HG02571 (cell line): Measurements from ENCODE around the gene ZNF672.
"Not testable (repeated sequence)": the region's sequence is repeated elsewhere in the genome, so short reads cannot be mapped to it uniquely, and the experiment has no call there.

Experiments used
- ATAC-seq: cut with Tn5 transposase; IDR thresholded peaks from one replicate; pipeline ENCODE4 v1.9.1; 2021; ENCODE audit warnings: mild to moderate bottlenecking, moderate library complexity; ENCODE audit not compliant: unreplicated experiment

Gene ZNF672

DNA sequence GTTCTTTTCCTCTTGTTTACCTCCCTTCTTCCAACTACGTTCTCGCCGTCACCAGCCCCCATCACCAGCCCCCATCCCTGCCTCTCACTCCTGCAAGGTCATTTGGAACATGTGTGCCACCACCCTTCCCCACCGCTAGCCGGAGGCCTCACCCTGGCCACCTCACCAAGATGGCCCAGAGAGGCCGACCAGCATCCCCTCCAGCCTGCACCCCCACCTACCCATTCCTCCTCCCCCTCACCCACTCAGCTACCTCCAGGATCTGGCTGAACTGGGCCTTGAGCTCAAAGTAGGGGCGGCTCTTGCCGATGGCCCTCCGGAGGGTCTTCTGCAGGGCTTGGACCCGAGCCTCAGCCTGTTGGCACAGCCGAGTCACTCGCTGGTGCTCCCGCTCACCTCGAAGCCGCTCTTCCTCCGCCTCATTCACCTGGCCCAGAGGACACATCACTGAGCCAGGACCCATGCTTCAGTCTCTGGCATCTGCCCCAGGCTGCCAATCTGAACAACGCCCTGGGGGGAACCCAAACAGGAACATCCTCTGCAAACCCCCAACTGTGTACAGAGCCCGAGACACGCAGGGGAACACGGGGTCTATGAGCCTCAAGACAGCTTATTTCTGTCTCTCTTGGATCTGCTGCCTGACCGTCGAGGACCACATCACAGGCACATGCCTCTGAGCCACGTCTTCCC is 25.1 kb upstream of the ZNF672 start:
- no peak for ATAC-seq

DNA sequence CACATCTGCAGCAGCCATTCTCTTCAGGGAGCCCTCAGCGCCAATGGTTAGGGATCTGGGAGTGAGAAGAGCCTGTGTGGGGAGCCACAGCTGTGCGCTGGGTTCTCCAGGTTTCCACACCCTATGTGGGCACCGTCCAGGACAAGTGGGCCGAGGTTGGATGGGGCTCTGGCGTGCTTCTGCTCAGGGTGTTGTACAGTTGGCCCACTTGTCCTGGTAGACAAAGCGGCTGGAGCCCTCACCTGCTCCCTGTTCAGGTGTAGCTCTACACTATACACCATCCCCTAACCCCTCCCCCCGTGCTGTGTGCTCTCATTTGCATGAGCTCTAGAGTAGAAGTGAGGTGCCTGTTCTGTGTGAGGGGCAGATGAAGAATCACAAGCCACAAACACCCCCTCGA is 24.5 kb upstream of the ZNF672 start:
- no peak for ATAC-seq

GRCh38 chr1:248814351-248814750 is 23.7 kb upstream of the ZNF672 start:
- ATAC-seq = no peak

DNA sequence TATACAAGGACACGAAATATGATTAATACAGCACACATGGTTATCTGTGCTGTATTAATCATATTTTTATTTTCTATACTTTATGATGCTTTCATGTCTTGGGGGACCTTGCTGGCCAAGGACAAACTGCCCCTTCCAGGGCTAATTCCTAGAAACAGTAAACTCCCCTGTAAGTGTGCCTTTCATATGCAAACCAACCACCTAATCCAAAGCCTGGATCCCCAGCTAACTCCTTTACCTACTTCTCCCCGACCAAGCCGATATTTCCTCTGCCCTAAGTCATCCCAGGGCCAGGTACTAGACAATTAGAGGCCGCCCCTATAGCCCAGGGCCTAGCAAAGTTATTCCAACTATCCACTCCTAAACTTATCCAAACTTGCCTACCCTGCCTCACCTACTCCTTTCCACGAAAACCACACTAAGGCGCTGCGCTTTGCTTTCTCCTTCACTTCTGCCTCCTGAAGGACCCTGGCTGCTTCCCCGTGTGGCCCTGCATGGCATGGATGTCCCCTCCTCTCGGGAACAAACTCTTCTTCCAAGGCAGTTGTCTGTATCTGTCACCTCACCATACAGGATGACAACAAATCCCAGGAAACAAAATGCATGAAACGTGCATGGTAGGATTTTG is 22.5 kb upstream of the ZNF672 start:
- ATAC-seq = no peak

DNA sequence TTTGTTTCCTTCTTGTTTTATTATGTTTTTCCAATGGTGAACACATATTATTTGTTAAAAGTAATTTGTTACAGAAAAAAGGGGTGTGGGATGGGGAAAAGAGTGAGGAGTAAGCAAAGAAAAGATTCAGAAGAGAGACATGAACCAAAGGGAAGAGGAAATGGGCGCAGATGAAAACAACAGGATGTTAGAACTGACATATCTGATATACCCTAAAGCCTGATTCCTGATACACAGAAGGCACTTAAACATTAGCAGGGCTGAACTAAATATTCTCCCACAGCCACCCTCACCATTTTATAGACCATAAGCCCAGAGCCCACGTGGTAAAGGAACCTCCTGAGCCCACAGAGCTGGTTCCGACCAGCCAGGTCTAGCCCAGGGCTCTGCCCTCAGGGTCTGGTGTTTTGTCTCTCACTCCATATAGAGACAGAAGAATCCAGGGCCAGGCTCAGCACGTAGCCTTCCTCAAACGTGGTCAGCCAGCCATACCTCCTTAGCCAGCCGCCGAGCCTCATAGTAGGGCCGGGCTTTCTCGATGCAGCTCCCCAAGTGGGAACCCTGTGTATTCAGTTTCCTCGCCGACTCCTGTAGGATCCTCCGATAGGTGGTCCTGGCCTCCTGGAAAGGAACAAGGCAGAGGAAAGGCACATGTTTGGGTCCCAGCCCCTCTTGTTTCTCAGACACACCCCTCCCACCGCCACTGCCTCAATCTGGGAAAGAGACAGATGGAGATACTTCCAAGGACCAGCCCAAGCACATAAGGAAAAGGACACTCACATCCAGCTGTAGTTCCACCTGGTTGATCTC is 21.8 kb upstream of the ZNF672 start:
- no peak for ATAC-seq

- no peak for ATAC-seq
Measured at GRCh38 chr1:248817065-248817464, 21.0 kb upstream of the ZNF672 start.

GRCh38 chr1:248818505-248819374 is 19.3 kb upstream of the ZNF672 start:
- ATAC-seq = no peak

DNA sequence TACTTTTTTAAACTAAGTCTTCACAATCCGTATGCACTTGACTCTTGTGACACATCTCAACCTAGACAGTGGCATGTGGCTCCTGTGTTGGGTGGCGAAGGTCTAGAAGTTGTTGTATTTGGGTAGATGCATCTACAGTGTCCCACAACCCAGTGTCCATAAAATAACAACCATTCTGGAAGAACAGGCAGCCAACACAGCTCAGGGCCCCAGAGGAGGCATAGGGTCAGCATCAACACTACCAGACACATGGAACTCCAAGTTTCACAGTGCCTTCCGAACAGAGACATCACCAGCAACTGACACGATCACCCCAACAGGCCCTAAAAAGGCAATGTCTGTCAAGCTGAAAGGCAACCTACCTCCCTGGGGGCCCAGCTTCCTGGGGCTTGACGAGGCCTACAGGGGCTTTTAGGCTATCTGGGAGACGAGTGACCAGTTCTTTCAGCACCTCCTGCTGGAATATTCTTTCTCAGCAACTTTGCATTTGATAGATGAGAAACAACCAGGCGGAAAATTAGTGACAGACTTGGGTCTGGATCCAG is 17.9 kb upstream of the ZNF672 start:
- no peak for ATAC-seq

GRCh38 chr1:248821101-248821500 is 16.9 kb upstream of the ZNF672 start:
- no peak for ATAC-seq

DNA sequence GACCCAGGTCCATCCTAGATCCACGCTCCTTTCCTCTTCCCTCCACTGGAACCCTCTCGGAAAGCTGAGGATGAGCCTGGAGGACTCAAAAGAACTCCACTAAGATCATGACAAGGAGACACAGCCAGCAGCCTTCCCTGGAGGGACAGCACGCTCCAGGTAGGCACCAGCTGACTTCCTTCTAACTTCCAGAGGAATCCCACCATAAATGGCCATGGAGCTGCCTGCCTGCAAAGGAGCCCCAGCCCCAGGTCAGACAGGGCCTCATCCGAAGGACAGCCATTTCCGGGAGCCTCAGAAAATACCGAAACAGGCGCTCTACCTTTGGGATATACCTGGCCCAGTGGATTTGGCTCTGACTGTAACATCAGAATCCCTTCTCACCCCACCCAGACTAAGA is 16.4 kb upstream of the ZNF672 start:
- no peak for ATAC-seq

DNA sequence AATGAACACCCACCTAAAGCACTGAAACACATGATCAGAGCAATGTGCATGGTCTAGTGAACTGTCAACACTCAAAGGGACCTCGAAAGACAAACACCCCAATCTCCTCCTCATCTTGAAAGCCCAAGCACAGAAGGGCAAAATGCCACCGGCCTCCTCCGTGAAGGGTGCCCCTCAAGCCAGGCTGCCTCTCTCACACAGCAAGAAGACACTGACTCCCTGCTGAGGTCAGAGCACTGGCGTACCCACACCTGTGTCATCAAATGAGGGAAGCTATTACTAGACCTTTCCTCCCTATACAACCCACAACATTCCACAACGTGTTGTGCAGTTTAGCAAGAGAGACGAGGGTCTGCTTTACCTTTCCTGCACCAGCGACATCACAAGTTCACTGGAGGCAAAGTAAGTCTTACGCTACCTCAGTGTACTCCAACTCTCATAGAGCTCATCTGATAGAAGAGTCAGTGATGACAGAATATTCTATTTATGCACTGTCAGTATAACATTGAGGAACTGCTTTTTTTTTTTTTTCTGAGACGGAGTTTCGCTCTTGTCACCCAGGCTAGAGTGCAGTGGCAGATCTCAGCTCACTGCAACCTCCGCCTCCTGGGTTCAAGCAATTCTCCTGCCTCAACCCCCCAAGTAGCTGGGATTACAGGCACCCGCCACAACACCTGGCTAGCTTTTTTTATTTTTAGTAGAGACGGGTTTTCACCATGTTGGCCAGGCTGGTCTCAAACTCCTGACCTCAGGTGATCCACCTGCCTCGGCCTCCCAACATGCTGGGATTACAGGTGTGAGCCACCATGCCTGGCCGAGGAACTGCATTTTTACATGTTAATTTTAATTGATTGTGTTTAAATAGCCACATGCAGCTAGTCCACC is 15.6 kb upstream of the ZNF672 start:
- ATAC-seq = no peak

DNA sequence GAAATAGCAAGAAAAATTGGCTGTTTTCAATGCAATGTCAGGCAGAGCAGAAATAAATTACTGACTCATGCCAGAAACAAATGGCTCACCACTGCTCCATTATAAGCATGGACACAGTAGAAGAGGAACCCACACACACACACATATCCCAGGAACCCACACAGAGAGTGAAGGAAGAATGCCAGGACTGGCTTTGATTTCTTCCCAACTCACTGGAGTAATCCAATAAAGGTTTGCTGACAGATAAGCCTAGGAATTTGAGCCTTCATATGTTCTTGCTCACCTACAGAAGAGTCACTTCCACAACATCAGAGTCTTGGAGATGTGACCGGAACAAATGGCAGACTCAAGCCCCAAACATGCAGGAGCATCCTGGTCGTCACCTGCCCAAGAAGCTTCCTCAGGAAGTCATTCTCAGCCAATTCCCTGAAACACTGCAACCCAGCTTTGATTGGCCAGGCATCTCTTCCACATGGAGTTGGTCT is 14.5 kb upstream of the ZNF672 start:
- ATAC-seq = no peak

DNA sequence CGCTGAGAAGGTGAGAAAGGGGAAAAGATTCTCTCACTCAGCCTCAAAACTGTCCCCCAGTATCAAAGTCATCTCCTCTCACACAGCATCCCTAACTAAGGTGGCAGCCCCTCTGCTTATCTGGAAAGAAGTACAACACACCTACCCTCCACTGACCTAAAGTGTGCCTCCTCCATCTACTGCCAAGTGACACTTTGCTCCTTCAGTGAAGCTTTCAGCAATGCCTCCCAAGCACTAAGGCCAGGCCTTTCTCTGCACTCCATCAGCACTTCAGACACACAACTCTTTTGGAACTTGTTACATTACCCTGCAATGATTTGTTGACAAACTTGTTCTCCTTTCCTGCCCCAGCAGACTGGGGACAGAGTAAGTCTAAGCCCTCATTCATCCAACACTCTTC is 13.7 kb upstream of the ZNF672 start:
- no peak for ATAC-seq

GRCh38 chr1:248824701-248825100 is 13.3 kb upstream of the ZNF672 start:
- ATAC-seq = no peak

- no peak for ATAC-seq
Measured at GRCh38 chr1:248825136-248825535, 12.9 kb upstream of the ZNF672 start.

DNA sequence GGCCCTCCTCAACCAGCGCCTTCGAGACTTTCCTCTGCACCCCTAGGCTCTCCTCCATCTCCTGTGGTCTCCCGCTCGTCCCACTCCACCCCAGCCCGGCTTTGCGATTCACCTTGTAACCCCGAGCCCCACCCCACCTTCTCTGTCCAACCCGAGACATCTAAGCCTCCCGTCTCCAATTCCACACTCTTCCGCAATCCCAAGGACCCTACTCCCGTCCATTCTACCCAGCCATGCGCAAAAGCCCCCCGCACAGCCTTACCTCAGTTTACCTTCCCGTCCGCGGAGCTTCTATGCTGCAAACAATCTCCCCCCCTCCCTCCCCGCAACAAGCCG is 12.5 kb upstream of the ZNF672 start:
- ATAC-seq = peak; percentile 3

- ATAC-seq = peak; percentile 90
Measured at GRCh38 chr1:248825909-248826760, 11.9 kb upstream of the ZNF672 start, which contains the start of gene SH3BP5L. SH3BP5L (minus strand) TSS chr1:248825915; CDS start chr1:248824935, 980 bp downstream.

DNA sequence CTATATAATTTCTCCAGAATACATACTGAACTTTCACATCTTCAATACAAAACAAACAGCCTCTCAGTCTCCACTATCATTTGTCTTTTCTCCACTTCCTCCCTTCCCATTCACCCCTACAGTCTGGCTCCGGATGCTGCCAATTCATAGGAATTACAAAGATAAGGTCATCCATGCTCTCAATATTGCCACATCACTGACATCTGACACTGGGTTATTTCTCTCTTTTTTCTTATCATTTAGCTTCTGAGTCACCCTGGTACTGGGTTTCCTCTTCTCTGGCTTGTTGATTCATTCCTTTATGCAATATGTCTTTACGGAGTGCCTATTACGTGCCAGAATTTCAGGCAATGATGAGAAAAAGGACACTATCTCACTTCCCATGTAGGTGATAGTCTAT is 9.2 kb upstream of the ZNF672 start:
- no peak for ATAC-seq

DNA sequence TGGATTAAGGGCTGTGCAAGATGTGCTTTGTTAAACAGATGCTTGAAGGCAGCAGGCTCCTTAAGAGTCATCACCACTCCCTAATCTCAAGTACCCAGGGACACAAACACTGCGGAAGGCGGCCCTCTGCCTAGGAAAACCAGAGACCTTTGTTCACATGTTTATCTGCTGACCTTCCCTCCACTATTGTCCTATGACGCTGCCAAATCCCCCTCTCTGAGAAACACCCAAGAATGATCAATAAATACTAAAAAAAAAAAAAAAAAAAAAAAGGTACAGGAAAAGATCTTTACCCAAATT is 7.4 kb upstream of the ZNF672 start:
- not testable (repeated sequence) for ATAC-seq
